Endothelial cell of umbilical vein (primary cell): ENCODE data around the gene BPI. TPM values are rescaled to one million over a fixed set of nuclear protein-coding genes. Genes with fewer than 3 reads are reported as not detected.

ENCODE experiments used
- BruUV-seq: library from RNA; stranded (reverse); fragments of 400-500 nt; replicated peaks from 2 replicates; lab custom pipeline; 2021; lab: Mats Ljungman, UMichigan
- CTCF ChIA-PET: fragments of 300-600, 350-600 bp; sonication (Branson Sonifier 250); formaldehyde crosslinking; loops from one replicate; lab custom pipeline; 2021; ENCODE audit warnings: antibody characterized with exemption, inconsistent platforms; lab: Charles Lee
- POLR2A ChIA-PET: fragments of 300-600, 350-600 bp; sonication (Branson Sonifier 250); formaldehyde crosslinking; loops from one replicate; lab custom pipeline; 2021; ENCODE audit warnings: antibody characterized with exemption, inconsistent platforms; lab: Charles Lee
- DNase-seq: peaks from one replicate; pipeline ENCODE4 v3.0.0-alpha.2; 2011; ENCODE audit warnings: low read depth, low spot score
- FAIRE-seq: peaks from 2 replicates; lab custom pipeline; 2011; peaks lifted over from hg19 to GRCh38; lab: Jason Lieb, UNC
- H2AFZ ChIP-seq: 2 replicates; pipeline ENCODE4 v1.6.0; 2012; ENCODE audit warnings: low read depth, low read length, control low read depth, inconsistent platforms
- H3K27ac ChIP-seq: 2 replicates; pipeline ENCODE4 v1.5.1; 2011; ENCODE audit warnings: low read depth, mild to moderate bottlenecking, control low read depth, low read length, moderate library complexity; ENCODE audit not compliant: insufficient read depth
- H3K27me3 ChIP-seq, 2 experiments: 2 replicates each; pipeline versions ENCODE4 v1.6.0 to v1.6.1; 2011; ENCODE audit warnings: low read length in 2 of 2, mixed read lengths in 1 of 2; ENCODE audit not compliant: control insufficient read depth in 2 of 2, insufficient read depth in 2 of 2
- H3K36me3 ChIP-seq, 2 experiments: 2 replicates in 1 of 2; 3 replicates in 1 of 2; pipeline ENCODE4 v1.5.1; 2011; ENCODE audit warnings: low read length in 2 of 2, mild to moderate bottlenecking in 1 of 2, moderate library complexity in 1 of 2; ENCODE audit not compliant: control insufficient read depth in 2 of 2, insufficient read depth in 2 of 2; ENCODE audit errors: extremely low read depth in 1 of 2
- H3K4me1 ChIP-seq: 3 replicates; pipeline ENCODE4 v1.5.1; 2011; ENCODE audit warnings: mild to moderate bottlenecking, low read length; ENCODE audit not compliant: control insufficient read depth, insufficient read depth; ENCODE audit errors: extremely low read depth
- H3K4me2 ChIP-seq: 2 replicates; pipeline ENCODE4 v1.6.1; 2011; ENCODE audit warnings: low read length, control low read depth, mixed read lengths; ENCODE audit not compliant: insufficient read depth
- H3K4me3 ChIP-seq, 3 experiments: fragments of 200-600 bp in 1 of 3; sonication (generic), shearing (Covaris generic) in 1 of 3; replicated peaks in 1 of 3; 2 replicates each; pipeline ENCODE4 v1.5.1; 2011 to 2016; ENCODE audit warnings: control low read depth in 3 of 3, low read length in 3 of 3, mild to moderate bottlenecking in 2 of 3, inconsistent platforms in 1 of 3, low read depth in 1 of 3, moderate library complexity in 1 of 3; ENCODE audit not compliant: insufficient read depth in 1 of 3
- H3K79me2 ChIP-seq: 2 replicates; pipeline ENCODE4 v1.6.0; 2012; ENCODE audit warnings: low read length, inconsistent platforms; ENCODE audit not compliant: control insufficient read depth, insufficient read depth
- H3K9ac ChIP-seq: replicated peaks from 2 replicates; pipeline ENCODE3; 2011; ENCODE audit warnings: low read length, control low read depth; ENCODE audit not compliant: insufficient read depth; ENCODE audit errors: extremely low read depth
- H3K9me1 ChIP-seq: replicated peaks from 3 replicates; pipeline ENCODE4 v1.6.0; 2011; ENCODE audit warnings: mild to moderate bottlenecking, low read length; ENCODE audit not compliant: control insufficient read depth, insufficient read depth; ENCODE audit errors: extremely low read depth
- H3K9me3 ChIP-seq: replicated peaks from 2 replicates; pipeline ENCODE4 v1.5.1; 2012; ENCODE audit warnings: low read length, inconsistent platforms; ENCODE audit not compliant: control insufficient read depth, insufficient read depth
- H4K20me1 ChIP-seq: replicated peaks from 2 replicates; pipeline ENCODE3; 2011; ENCODE audit warnings: mild to moderate bottlenecking, low read length; ENCODE audit not compliant: control insufficient read depth, insufficient read depth; ENCODE audit errors: extremely low read depth
- EZH2 ChIP-seq: IDR thresholded peaks from 2 replicates; pipeline ENCODE4 v1.6.1; 2012; ENCODE audit warnings: borderline replicate concordance, low read depth, mild to moderate bottlenecking, moderate library complexity, low read length, inconsistent platforms; ENCODE audit not compliant: severe bottlenecking
- FOS ChIP-seq: IDR thresholded peaks from 2 replicates; pipeline ENCODE4 v1.6.1; 2011; ENCODE audit warnings: mild to moderate bottlenecking, low read length, moderate library complexity, borderline replicate concordance; ENCODE audit not compliant: insufficient read depth
- GATA2 ChIP-seq: IDR thresholded peaks from 2 replicates; pipeline ENCODE4 v1.7.0; 2011; ENCODE audit warnings: low read depth, mild to moderate bottlenecking, moderate library complexity, mixed read lengths, low read length; ENCODE audit not compliant: insufficient read length, insufficient read depth
- JUN ChIP-seq: IDR thresholded peaks from 2 replicates; pipeline ENCODE4 v1.6.1; 2011; ENCODE audit warnings: borderline replicate concordance, low read depth; ENCODE audit not compliant: insufficient read length, insufficient read depth
- MYC ChIP-seq: IDR thresholded peaks from one replicate; pipeline ENCODE4 v1.6.1; 2011; ENCODE audit warnings: mild to moderate bottlenecking, low read depth, low read length
- POLR2A ChIP-seq: IDR thresholded peaks from 2 replicates; pipeline ENCODE4 v1.6.1; 2012; ENCODE audit warnings: low read depth, mild to moderate bottlenecking, control low read depth, low read length
- POLR2AphosphoS5 ChIP-seq: IDR thresholded peaks from 2 replicates; pipeline ENCODE4 v1.6.1; 2012; ENCODE audit warnings: low read depth, mild to moderate bottlenecking, control low read depth, low read length, moderate library complexity; ENCODE audit not compliant: insufficient read depth
- dilution Hi-C: fragments of 300-500 bp; cut with MboI; formaldehyde crosslinking; loops from one replicate; pipeline ENCODE4 v1.15.0; 2019; ENCODE audit warnings: low sequenced_read_pairs; ENCODE audit not compliant: extremely low pct_ligation_motif_present
- intact Hi-C: fragments of 100-400 bp; cut with micrococcal nuclease; formaldehyde crosslinking; loops from one replicate; pipeline ENCODE4 v1.10.0; 2022
- polyA plus RNA-seq, 4 experiments: library from polyadenylated mRNA; depleted of rRNA in 3 of 4; stranded (reverse) in 3 of 4; unstranded in 1 of 4; fragments of >200 nt; gene quantifications; 2 replicates each; pipeline versions ENCODE4 v1.2.1 to v1.2.3, GENCODE V29; 2011 to 2012; ENCODE audit warnings: missing spikeins in 1 of 4
- total RNA-seq: library from RNA; stranded (reverse); gene quantifications from 2 replicates; pipeline ENCODE4 v1.2.3, GENCODE V29; 2021
- TF ChIP-seq, protein P1 (sequence below), 2 donors: IDR thresholded peaks; 1 replicate in 1 of 2; 2 replicates in 1 of 2; pipeline ENCODE4 v1.5.1; 2011; ENCODE audit warnings: low read length in 2 of 2, mild to moderate bottlenecking in 2 of 2, moderate library complexity in 2 of 2, control low read depth in 1 of 2, inconsistent platforms in 1 of 2, low read depth in 1 of 2; ENCODE audit not compliant: insufficient read depth in 1 of 2; ENCODE audit errors: extremely low read depth in 1 of 2
- TF ChIP-seq, protein P2 (sequence below): IDR thresholded peaks from 2 replicates; pipeline ENCODE4 v1.6.1; 2011; ENCODE audit not compliant: insufficient read depth, insufficient read length

The BPI gene
- total and polyA plus RNA-seq, 2 donors (not counting 3 experiments of a cell fraction or from before 2014, with no cell fraction given): not detected

DNA sequence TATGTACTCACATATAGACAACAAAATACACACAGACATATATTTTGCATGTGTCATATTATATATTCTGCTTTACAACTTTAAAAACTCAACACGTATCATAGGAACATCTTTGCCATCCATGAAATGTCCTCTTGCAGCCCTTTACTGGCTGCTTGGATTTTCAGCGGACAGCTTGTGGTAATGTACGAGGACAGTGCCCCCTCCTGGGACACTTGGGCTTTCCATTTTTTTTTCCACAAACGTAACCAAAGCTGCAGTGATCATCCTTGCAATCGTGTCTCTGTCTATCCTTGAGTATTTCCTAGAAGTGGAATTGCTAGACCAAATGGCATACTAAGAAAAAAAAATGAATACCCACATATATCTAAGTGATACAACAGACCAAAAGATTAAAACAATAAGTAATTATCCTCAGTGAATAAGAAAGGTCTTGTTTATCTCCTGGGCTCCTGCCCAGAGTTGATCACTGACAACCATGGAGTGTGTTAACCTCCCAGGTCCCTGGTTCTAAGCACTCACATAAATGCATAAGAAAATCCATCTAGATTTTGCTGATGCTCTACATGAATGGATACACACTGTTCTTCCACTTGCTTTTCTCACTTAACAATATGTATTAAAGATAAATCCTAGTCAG lies 18.1 kb downstream of the BPI start:
- DNase-seq (peak; percentile 69), FAIRE-seq (peak; percentile 95)
- Histone ChIP-seq H3K9me3 (no peaks in the 10 kb centered on the region), H3K9ac (no peak overlapping the region), H3K4me3 (no peak overlapping the region), H3K27ac (no peak overlapping the region), H3K27me3 (peaks cover 2 to 5% of the 10 kb centered on the region in 2 experiments), H3K4me1 (no peaks in the 10 kb centered on the region), H3K9me1 (no peaks in the 10 kb centered on the region), H3K4me2 (no peak overlapping the region), H2AFZ (no peak overlapping the region), H4K20me1 (no peaks in the 10 kb centered on the region), H3K79me2 (no peaks in the 10 kb centered on the region), H3K36me3 (no peaks in the 10 kb centered on the region)
- dilution Hi-C loops: no loop called here
- POLR2A ChIA-PET: no interaction called here
- no TSS peak for BruUV-seq
- intact Hi-C loops: loop anchor here (1.0 to 10.0 kb wide), 4 partner anchors 93 to 758 kb away; partner anchors contain the start of gene VSTM2L
- TF ChIP-seq, protein P1, sequence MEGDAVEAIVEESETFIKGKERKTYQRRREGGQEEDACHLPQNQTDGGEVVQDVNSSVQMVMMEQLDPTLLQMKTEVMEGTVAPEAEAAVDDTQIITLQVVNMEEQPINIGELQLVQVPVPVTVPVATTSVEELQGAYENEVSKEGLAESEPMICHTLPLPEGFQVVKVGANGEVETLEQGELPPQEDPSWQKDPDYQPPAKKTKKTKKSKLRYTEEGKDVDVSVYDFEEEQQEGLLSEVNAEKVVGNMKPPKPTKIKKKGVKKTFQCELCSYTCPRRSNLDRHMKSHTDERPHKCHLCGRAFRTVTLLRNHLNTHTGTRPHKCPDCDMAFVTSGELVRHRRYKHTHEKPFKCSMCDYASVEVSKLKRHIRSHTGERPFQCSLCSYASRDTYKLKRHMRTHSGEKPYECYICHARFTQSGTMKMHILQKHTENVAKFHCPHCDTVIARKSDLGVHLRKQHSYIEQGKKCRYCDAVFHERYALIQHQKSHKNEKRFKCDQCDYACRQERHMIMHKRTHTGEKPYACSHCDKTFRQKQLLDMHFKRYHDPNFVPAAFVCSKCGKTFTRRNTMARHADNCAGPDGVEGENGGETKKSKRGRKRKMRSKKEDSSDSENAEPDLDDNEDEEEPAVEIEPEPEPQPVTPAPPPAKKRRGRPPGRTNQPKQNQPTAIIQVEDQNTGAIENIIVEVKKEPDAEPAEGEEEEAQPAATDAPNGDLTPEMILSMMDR (IDR thresholded peaks at IDR 0.05; ENCODE audit: extremely low read depth in 1 of 2, insufficient read depth in 1 of 2, low read depth in 1 of 2, low read length in 2 of 2): peak; percentile 66 to 69
- TF ChIP-seq JUN: no peak
- CTCF ChIA-PET: interaction anchor here (0.6 to 6.1 kb wide), 33 partner anchors 10 to 757 kb away, joined by 3 to 182 read pairs (median 4); no protein-coding TSS in a partner anchor

DNA sequence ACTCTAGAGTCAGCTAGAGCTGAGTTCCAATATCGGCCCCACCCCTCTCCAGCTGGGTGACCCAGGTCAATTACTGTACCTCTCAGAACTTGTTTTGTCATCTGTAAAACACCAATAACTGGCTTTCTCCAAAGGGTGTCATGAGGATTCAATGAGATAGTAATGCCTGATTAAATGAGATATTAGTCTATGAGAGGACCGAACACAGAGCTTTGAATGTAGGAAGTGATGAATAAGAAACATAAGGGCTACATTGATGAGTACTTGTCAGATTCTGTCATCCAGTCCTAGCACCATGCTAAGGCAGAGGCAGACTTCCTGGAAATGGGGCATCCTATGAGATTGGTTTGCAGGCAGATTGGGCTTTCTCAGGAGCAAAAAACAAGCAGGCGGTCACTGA lies 20.2 kb downstream of the BPI start:
- ChIA-PET POLR2A (no interaction called here), CTCF (interaction anchor here (0.9 to 3.9 kb wide), 10 partner anchors 12 to 266 kb away, joined by 3 to 18 read pairs (median 6); no protein-coding TSS in a partner anchor)
- no peaks in the 10 kb centered on the region for H3K9me1 ChIP-seq
- DNase-seq (no peak), FAIRE-seq (no peak)
- no peak overlapping the region for H3K4me3 ChIP-seq
- no peaks in the 10 kb centered on the region for H3K4me1 ChIP-seq
- H3K36me3 ChIP-seq: no peaks in the 10 kb centered on the region
- intact Hi-C loops (loop anchor here (5.0 to 10.0 kb wide), 2 partner anchors 269 to 422 kb away; partner anchors contain the start of gene VSTM2L), dilution Hi-C loops (no loop called here)
- no TSS peak for BruUV-seq
- H3K9ac ChIP-seq: no peak overlapping the region
- no peaks in the 10 kb centered on the region for H4K20me1 ChIP-seq
- no peak overlapping the region for H2AFZ ChIP-seq
- no peaks in the 10 kb centered on the region for H3K9me3 ChIP-seq
- TF ChIP-seq MYC (no peak), FOS (no peak), POLR2A (no peak), EZH2 (no peak), GATA2 (no peak), JUN (no peak), POLR2AphosphoS5 (no peak)
- TF ChIP-seq, protein P1 (IDR thresholded peaks at IDR 0.05; ENCODE audit: extremely low read depth in 1 of 2, insufficient read depth in 1 of 2, low read depth in 1 of 2, low read length in 2 of 2): no peak
- TF ChIP-seq, protein P2, sequence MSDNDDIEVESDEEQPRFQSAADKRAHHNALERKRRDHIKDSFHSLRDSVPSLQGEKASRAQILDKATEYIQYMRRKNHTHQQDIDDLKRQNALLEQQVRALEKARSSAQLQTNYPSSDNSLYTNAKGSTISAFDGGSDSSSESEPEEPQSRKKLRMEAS: no peak
- H3K79me2 ChIP-seq: no peaks in the 10 kb centered on the region
- no peak overlapping the region for H3K4me2 ChIP-seq
- H3K27me3 ChIP-seq: peaks cover 2 to 5% of the 10 kb centered on the region in 2 experiments
- no peak overlapping the region for H3K27ac ChIP-seq
